GM12878 (cell line): ENCODE measurements around the gene PAX5. TPM values are rescaled to one million over a fixed set of nuclear protein-coding genes. Genes with fewer than 3 reads are reported as not detected.

Experiments
- ATF3 ChIP-seq: IDR thresholded peaks from 2 replicates; pipeline ENCODE4 v1.6.1; 2011; ENCODE audit warnings: low read depth, mild to moderate bottlenecking, low read length, moderate library complexity, borderline replicate concordance; ENCODE audit errors: extremely low read depth
- BCL11A ChIP-seq: IDR thresholded peaks from 2 replicates; pipeline ENCODE4 v1.6.1; 2011; ENCODE audit warnings: low read depth, low read length
- CBFB ChIP-seq: IDR thresholded peaks from 2 replicates; pipeline ENCODE4 v1.6.1; 2016; ENCODE audit warnings: antibody characterized with exemption, low read depth
- CEBPZ ChIP-seq: fragments of 150-350 bp; IDR thresholded peaks from 2 replicates; pipeline ENCODE4 v1.6.1; 2016; ENCODE audit warnings: low read depth, low read length
- EP300 ChIP-seq, 2 experiments: fragments of 150-350 bp in 1 of 2; IDR thresholded peaks; 2 replicates each; pipeline ENCODE4 v1.6.1; 2011 to 2012; ENCODE audit warnings: low read depth in 2 of 2, low read length in 2 of 2, borderline replicate concordance in 1 of 2, improper control_type of control experiment in 1 of 2, inconsistent platforms in 1 of 2; ENCODE audit not compliant: control insufficient read depth in 1 of 2
- ETV6 ChIP-seq, 2 experiments: fragments of 450-650 bp in 1 of 2; IDR thresholded peaks in 1 of 2; conservative IDR thresholded peaks in 1 of 2; 2 replicates each; pipeline ENCODE4 v1.6.1; 2014; ENCODE audit warnings: antibody characterized with exemption in 1 of 2, borderline replicate concordance in 1 of 2, low read depth in 1 of 2, mild to moderate bottlenecking in 1 of 2, moderate library complexity in 1 of 2
- HCFC1 ChIP-seq: fragments of 150-350 bp; IDR thresholded peaks from 2 replicates; pipeline ENCODE4 v1.6.1; 2014; ENCODE audit warnings: low read length
- HDAC2 ChIP-seq: fragments of 200-600 bp; sonication (generic); IDR thresholded peaks from 2 replicates; pipeline ENCODE4 v1.6.1; 2017
- MEF2A ChIP-seq: IDR thresholded peaks from 2 replicates; pipeline ENCODE4 v1.6.1; 2011; ENCODE audit warnings: low read depth, mild to moderate bottlenecking, low read length, moderate library complexity; ENCODE audit not compliant: insufficient read depth
- MXI1 ChIP-seq: fragments of 150-350 bp; IDR thresholded peaks from 2 replicates; pipeline ENCODE4 v1.6.1; 2011; ENCODE audit warnings: low read depth, mild to moderate bottlenecking, inconsistent platforms, low read length, improper control_type of control experiment
- NR2C1 ChIP-seq: fragments of 450-650 bp; IDR thresholded peaks from 2 replicates; pipeline ENCODE4 v1.6.1; 2017; ENCODE audit warnings: antibody characterized with exemption, mild to moderate bottlenecking, moderate library complexity
- PBX3 ChIP-seq: IDR thresholded peaks from 2 replicates; pipeline ENCODE4 v1.6.1; 2011; ENCODE audit warnings: mild to moderate bottlenecking, low read depth, low read length, moderate library complexity; ENCODE audit not compliant: insufficient replicate concordance
- POU2F2 ChIP-seq: IDR thresholded peaks from 3 replicates; pipeline ENCODE4 v1.6.1; 2011; ENCODE audit warnings: low read depth, mild to moderate bottlenecking, low read length, borderline replicate concordance
- RCOR1 ChIP-seq: conservative IDR thresholded peaks from 2 replicates; pipeline ENCODE4 v1.6.1; 2012; ENCODE audit warnings: low read depth, low read length, improper control_type of control experiment
- SUZ12 ChIP-seq: fragments of 200-600 bp; sonication (generic); IDR thresholded peaks from one replicate; pipeline ENCODE4 v1.6.1; 2018; ENCODE audit warnings: antibody characterized with exemption, mild to moderate bottlenecking; ENCODE audit not compliant: unreplicated experiment
- ZNF207 ChIP-seq: fragments of 450-650 bp; IDR thresholded peaks from 2 replicates; pipeline ENCODE4 v1.6.1; 2014; ENCODE audit warnings: antibody characterized with exemption, mild to moderate bottlenecking, borderline replicate concordance
- ZNF592 ChIP-seq: fragments of 450-650 bp; IDR thresholded peaks from 2 replicates; pipeline ENCODE4 v1.6.1; 2017; ENCODE audit warnings: mild to moderate bottlenecking, moderate library complexity
- polyA plus RNA-seq, 11 experiments: library from polyadenylated mRNA; depleted of rRNA in 4 of 11; unstranded in 6 of 11; stranded (reverse) in 5 of 11; fragments of >200 nt; fragmentation: Nextera tagmentation in 4 of 11; fragmentation: Illumina TruSeq in 1 of 11; extraction: Ambion mirVana in 4 of 11; extraction: Trizol in 1 of 11; gene quantifications; 1 replicate in 1 of 11; 2 replicates in 10 of 11; pipeline versions ENCODE4 v1.2.1 to v1.2.3, GENCODE V29; 2011 to 2016; ENCODE audit warnings: inconsistent platforms in 2 of 11, missing spikeins in 2 of 11, low read depth in 1 of 11
- total RNA-seq, 4 experiments: library from RNA; depleted of rRNA in 3 of 4; stranded (reverse); fragments of >200 nt in 3 of 4; fragmentation: Illumina TruSeq in 1 of 4; extraction: Trizol in 1 of 4; gene quantifications; 2 replicates each; pipeline versions ENCODE4 v1.2.1 to v1.2.3, GENCODE V29; 2013 to 2021
- TF ChIP-seq, protein P1 (sequence below): fragments of 450-650 bp; IDR thresholded peaks from 2 replicates; pipeline ENCODE4 v1.6.1; 2018; ENCODE audit warnings: borderline replicate concordance, mild to moderate bottlenecking; ENCODE audit not compliant: partially characterized antibody

The PAX5 gene
- total and polyA plus RNA-seq, 10 of the 15 experiments (the other 5 are each of a cell fraction or from before 2014, with no cell fraction given), result 2.2 to 123 (median 31.9) TPM

- TF ChIP-seq MXI1 (peak; percentile 38; the same call in 1 of the 2 replicates), ETV6 (conservative IDR thresholded peaks at IDR 0.05 in 1 of 2, IDR thresholded peaks at IDR 0.05 in 1 of 2; ENCODE audit: borderline replicate concordance in 1 of 2, low read depth in 1 of 2) (no peak), NR2C1 (no peak), HDAC2 (no peak), POU2F2 (peak; percentile 51; the same call in 1 of the 3 replicates), ZNF592 (no peak), CBFB (no peak), MEF2A (no peak), HCFC1 (no peak), RCOR1 (no peak), CEBPZ (no peak), EP300 (IDR thresholded peaks at IDR 0.05; ENCODE audit: borderline replicate concordance in 1 of 2, control insufficient read depth in 1 of 2, low read depth in 2 of 2, low read length in 2 of 2) (no peak), PBX3 (no peak), SUZ12 (no peak), BCL11A (no peak), ZNF207 (no peak), ATF3 (no peak)
- TF ChIP-seq, protein P1, sequence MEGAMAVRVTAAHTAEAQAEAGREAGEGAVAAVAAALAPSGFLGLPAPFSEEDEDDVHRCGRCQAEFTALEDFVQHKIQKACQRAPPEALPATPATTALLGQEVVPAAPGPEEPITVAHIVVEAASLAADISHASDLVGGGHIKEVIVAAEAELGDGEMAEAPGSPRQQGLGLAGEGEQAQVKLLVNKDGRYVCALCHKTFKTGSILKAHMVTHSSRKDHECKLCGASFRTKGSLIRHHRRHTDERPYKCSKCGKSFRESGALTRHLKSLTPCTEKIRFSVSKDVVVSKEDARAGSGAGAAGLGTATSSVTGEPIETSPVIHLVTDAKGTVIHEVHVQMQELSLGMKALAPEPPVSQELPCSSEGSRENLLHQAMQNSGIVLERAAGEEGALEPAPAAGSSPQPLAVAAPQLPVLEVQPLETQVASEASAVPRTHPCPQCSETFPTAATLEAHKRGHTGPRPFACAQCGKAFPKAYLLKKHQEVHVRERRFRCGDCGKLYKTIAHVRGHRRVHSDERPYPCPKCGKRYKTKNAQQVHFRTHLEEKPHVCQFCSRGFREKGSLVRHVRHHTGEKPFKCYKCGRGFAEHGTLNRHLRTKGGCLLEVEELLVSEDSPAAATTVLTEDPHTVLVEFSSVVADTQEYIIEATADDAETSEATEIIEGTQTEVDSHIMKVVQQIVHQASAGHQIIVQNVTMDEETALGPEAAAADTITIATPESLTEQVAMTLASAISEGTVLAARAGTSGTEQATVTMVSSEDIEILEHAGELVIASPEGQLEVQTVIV, result no peak
Observed at GRCh38 chr9:37032713-37033112, 1.4 kb downstream of the PAX5 start (continued).
